Astrocyte of the spinal cord (primary cell): Measurements from ENCODE around the gene ARSI.

Experiments used
- DNase-seq: peaks from one replicate; pipeline ENCODE4 v3.0.0; 2011; ENCODE audit warnings: low read depth, low spot score
- H3K4me3 ChIP-seq: 2 replicates; pipeline ENCODE4 v1.5.1; 2011; ENCODE audit warnings: low read depth, mild to moderate bottlenecking, low read length, moderate library complexity
- in situ Hi-C: cut with HindIII; loops from 2 replicates; pipeline ENCODE4 v1.10.0; 2017; ENCODE audit warnings: low sequenced_read_pairs
- TF ChIP-seq, protein P1 (sequence below): IDR thresholded peaks from 2 replicates; pipeline ENCODE4 v1.5.1; 2012; ENCODE audit warnings: low read depth, mild to moderate bottlenecking, low read length, inconsistent platforms

ARSI gene

DNA sequence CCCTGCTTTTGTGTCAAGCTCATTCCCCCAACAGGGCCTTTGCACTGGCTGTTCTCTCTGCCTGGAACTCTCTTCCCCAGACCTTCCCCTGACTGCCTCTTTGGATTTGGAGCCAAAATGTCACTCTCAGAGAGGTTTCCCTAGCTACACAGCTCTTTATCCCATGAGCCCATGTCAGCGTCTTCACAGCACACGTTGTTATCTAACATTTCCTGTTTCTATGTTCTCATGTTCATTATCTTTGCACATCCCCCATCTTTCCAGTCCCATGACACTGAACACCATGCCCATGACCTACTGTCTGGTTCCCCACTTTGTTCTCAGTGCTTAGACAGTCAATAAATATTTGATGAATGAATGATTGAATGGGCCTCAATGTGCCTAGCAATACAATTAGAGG, 26.3 kb upstream of the ARSI start:
- TF ChIP-seq, protein P1, sequence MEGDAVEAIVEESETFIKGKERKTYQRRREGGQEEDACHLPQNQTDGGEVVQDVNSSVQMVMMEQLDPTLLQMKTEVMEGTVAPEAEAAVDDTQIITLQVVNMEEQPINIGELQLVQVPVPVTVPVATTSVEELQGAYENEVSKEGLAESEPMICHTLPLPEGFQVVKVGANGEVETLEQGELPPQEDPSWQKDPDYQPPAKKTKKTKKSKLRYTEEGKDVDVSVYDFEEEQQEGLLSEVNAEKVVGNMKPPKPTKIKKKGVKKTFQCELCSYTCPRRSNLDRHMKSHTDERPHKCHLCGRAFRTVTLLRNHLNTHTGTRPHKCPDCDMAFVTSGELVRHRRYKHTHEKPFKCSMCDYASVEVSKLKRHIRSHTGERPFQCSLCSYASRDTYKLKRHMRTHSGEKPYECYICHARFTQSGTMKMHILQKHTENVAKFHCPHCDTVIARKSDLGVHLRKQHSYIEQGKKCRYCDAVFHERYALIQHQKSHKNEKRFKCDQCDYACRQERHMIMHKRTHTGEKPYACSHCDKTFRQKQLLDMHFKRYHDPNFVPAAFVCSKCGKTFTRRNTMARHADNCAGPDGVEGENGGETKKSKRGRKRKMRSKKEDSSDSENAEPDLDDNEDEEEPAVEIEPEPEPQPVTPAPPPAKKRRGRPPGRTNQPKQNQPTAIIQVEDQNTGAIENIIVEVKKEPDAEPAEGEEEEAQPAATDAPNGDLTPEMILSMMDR: no peak
- H3K4me3 ChIP-seq: no peak overlapping the region
- in situ Hi-C loops: no loop called here
- no peak for DNase-seq

DNA sequence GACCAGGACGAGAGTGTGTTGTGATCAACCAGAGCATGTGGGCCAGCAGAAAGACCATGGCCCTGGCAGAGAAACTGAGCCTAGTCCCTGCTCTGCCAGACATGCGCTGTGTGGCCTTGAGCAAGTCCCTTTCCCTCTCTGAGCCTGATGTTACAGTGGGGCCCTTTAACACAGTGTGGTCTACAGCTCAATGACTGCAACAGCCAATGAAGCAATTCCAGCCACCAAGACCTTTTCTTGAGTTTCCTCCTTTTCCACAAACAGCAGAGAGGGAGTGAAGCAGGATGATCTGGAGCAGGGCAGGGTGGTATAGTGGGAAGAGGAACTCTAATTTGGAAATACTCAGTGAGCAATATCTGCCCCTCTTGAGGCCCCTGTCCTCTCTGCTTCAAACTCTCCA, 25.8 kb upstream of the ARSI start:
- TF ChIP-seq, protein P1: no peak
- in situ Hi-C loops: no loop called here
- no peak overlapping the region for H3K4me3 ChIP-seq
- DNase-seq: no peak

DNA sequence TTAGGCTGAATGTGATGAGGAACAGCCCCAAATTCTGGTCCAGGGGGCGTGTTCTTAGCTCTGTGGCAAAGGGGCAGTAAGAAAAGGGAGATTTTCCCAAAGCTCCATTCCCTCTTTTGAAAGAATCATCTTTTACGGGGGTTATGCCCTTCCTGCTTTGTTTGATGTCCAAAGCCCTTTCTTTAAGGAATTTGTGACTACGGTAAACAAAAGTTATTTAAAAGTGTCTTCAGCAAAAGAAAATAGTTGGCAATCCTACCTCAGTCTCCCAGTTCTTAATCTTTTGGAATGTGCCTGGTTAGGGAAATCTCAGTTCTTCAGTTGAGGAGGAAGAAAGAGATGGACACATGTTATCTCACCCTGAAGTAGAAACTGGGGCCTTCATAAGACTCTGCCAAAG, 24.4 kb upstream of the ARSI start:
- TF ChIP-seq, protein P1: no peak
- DNase-seq: no peak
- in situ Hi-C loops: no loop called here
- H3K4me3 ChIP-seq: no peak overlapping the region

DNA sequence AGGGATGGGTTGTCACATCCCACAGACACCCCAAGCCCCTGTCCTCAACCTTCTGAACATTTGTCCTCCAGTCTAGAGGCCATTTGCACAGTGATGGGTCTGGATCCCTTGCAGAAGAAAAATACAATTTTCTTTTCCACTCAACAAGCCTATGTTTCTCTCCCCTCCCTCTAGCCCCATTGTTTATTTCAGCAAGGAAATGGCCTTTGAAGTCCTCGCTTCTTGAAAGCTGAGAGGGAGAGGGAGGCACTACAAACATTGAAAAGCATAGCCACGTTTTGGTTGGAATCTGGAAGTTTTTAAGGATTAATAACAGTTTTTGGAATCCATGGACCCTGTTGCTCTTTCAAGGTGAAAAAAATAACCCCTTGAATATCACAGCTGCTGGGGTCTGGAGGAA, 24.0 kb upstream of the ARSI start:
- TF ChIP-seq, protein P1: no peak
- no peak for DNase-seq
- in situ Hi-C loops: no loop called here
- H3K4me3 ChIP-seq: no peak overlapping the region

DNA sequence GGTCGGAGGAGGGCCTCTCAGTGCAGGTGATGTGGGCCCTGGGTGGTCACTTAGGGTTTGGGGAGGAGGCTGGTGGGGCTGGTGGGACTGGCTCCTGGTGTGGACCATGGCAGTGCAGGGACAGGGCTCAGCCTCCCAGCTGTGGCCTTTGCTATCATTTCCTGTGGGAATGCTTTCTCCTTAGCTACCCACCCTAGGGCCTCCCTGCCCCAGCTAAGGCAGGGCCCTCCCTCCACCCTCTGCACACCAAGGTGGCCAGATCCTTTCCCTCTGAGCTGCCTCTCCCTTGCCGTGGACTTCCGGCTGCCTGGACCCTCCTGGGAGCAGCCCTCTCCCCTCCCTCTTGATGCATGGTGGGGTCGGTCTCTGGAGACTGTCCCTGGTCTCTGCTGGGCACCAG, 22.7 kb upstream of the ARSI start:
- no peak for DNase-seq
- no peak overlapping the region for H3K4me3 ChIP-seq
- TF ChIP-seq, protein P1: no peak
- in situ Hi-C loops: no loop called here

DNA sequence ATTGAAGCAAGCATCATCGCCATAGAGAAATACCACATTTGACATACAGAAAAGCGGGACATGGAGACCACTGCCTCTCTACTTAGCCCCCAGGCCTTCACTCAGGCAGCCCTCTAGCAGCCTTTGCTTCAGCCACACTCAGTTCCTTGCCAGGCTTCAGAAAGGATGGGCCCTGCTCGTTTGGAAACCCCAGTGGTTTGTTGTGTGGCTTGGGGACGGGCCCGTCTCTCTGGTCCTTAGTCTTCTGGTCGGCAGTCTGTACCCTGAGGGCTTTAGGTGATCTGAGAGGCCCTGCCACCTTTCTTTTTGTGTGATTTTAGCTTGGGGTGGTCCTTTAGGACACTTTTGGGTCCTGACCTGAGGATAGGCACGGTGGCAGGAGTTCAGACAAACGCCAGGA, 21.1 kb upstream of the ARSI start:
- in situ Hi-C loops: no loop called here
- H3K4me3 ChIP-seq: no peak overlapping the region
- no peak for DNase-seq
- TF ChIP-seq, protein P1: no peak

DNA sequence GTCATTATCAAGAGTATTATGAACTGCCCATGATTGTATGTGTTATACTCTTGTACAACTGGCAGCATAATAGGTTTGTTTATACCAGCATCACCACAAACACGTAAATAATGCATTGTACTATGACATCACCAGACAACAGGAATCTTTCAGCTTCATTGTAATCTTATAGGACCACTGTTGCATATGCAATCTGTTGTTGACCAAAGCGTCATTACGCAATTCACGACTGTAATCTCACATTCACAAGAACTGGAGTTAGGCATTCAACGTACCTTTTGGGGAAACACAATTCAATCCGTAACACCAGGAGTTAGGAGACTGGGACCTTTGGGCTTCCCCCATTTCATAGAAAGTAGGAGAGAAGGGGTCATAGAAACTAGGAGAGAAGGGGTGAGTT, 20.4 kb upstream of the ARSI start:
- no peak for DNase-seq

More for the DNA sequence above, 20.4 kb upstream of the ARSI start:
- H3K4me3 ChIP-seq: no peak overlapping the region
- TF ChIP-seq, protein P1: no peak
- in situ Hi-C loops: no loop called here
